ENCODE results near the gene FAM199X. TPM values are rescaled to one million over a fixed set of nuclear protein-coding genes. Genes with fewer than 3 reads are reported as not detected.

Gene FAM199X
- total RNA-seq (34.7 TPM), polyA plus RNA-seq (10.9 TPM)

DNA sequence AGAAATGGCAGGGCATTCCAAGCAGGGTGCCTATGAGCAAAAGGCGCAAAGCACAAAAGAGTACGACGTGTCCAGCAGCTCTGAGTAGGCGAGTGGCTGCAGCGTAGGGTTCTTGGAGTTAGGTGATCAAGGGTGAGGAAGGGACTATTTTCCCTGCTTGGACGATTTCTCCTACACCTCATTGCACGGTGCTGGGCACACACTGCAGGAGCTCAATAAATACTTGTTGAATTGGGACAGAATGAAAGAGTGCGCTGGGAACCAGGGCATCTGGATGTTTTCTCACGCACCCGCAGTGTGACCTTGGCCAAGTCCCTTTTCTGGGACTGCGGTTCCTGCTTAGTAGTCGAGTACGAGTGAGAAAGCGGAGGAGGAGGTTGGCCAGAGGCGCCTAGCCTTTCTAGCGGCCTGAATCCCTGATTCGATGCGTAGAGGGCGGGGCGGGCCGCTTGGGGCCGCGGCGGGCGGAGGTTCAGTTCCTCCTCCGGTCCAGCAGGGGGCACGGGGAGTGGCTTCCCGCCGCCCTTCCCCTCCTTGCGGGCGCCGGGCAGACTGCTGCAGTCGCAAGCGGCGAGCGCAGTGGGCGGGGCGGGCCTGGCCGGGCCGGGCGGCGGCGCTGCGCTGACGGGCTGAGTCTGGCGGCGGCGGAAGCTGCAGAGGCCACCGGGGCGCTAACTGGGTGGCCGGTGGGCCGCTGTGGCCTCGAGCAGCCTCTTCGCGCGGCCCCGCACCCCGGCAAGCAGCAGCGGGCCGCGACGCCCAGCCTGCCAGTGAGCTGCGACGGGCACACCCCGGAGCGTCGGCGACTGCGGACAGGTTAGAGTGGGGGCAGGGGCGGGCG, at the start of gene FAM199X:
TSS of gene FAM199X (plus strand) at position 560 of the 841 bp plus-strand sequence. CDS start 333 bp downstream, outside the sequence.
- under 1% methylated on average over 59 of the region's 71 CpGs for WGBS
- Histone ChIP-seq H3K4me3 (ENCODE audit: low read depth, low read length) (peak within 1 kb of the TSS; percentile 88), H3K4me1 (ENCODE audit: insufficient read depth) (no peaks in the 10 kb centered on the region), H3K27ac (ENCODE audit: low read depth) (peak within 1 kb of the TSS; percentile 71), H3K36me3 (ENCODE audit: insufficient read depth) (no peaks in the 10 kb centered on the region)
- DNase-seq (ENCODE audit: extremely low spot score): peak; percentile 20

DNA sequence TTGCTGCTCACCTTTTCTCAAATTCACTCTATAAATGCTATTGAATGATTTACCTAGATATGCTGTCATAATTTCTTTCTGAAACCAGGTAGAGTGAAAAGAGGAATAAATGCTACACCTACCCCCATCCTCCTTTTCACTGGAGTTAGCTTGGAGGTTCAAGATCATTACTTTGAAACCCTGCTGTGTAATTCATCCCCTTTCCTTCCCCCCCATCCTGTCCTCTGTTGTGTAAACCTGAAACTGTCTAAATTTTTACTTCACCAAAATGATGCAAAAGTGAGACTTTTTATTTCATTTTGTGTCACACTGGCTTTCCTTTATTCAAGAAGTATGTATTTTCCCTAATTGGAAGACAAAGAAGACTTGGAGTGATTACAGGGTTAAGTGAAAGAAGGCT, 48.5 kb upstream of the FAM199X start:
- H3K36me3 ChIP-seq (ENCODE audit: insufficient read depth): no peaks in the 10 kb centered on the region
- no peak overlapping the region for H3K4me3 ChIP-seq (ENCODE audit: low read depth, low read length)
- H3K27ac ChIP-seq (ENCODE audit: low read depth): no peak overlapping the region

DNA sequence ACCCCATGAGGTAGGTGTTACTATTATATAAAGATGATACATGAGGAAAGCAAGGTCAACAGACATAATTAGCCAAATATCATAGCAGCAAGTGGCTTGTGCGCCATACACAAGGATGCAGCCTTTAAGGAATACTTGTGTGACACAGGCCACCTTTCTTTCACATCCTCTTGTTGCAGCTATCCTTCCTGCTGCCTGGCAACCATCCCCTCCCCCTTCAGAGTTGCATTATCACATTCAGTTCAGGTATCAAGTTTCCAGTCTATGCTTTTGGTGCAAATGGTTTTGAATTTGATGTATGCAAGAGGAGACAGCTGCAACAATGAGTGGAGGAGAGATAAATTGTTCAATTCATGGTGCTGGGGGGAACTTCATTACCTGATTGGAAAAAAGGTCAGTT, 47.5 kb upstream of the FAM199X start:
- no peaks in the 10 kb centered on the region for H3K4me1 ChIP-seq (ENCODE audit: insufficient read depth)
- no peak overlapping the region for H3K27ac ChIP-seq (ENCODE audit: low read depth)
- H3K36me3 ChIP-seq (ENCODE audit: insufficient read depth): no peaks in the 10 kb centered on the region
- H3K4me3 ChIP-seq (ENCODE audit: low read depth, low read length): no peak overlapping the region
- DNase-seq (ENCODE audit: extremely low spot score): no peak
- 86% methylated on average over 1 of the region's 1 CpG for WGBS

More for the DNA sequence above, 48.5 kb upstream of the FAM199X start:
- H3K4me1 ChIP-seq (ENCODE audit: insufficient read depth): no peaks in the 10 kb centered on the region
- no peak for DNase-seq (ENCODE audit: extremely low spot score)

DNA sequence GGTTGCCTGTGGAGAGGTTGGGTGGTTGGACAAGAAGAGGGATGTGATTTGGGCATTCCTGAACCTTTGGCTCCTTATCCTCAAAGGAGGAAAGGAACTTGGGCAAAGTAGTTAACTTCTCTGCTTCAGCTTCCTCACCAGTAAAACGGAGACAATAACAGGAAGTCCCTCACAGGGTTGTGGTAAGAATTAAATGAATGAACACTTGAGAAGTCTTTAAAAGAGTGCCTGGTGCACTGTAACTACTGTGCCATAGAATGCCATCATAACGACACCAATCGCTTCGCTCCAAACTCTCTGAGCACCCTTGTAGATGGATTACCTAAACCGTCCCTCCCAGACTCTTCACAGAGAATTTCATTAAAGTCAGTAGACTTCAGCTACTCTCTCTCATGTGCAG, 43.4 kb upstream of the FAM199X start:
- no peak overlapping the region for H3K4me3 ChIP-seq (ENCODE audit: low read depth, low read length)
- DNase-seq (ENCODE audit: extremely low spot score): no peak
- no peaks in the 10 kb centered on the region for H3K4me1 ChIP-seq (ENCODE audit: insufficient read depth)
- no peak overlapping the region for H3K27ac ChIP-seq (ENCODE audit: low read depth)
- 80% methylated on average over 5 of the region's 5 CpGs for WGBS
- no peaks in the 10 kb centered on the region for H3K36me3 ChIP-seq (ENCODE audit: insufficient read depth)

DNA sequence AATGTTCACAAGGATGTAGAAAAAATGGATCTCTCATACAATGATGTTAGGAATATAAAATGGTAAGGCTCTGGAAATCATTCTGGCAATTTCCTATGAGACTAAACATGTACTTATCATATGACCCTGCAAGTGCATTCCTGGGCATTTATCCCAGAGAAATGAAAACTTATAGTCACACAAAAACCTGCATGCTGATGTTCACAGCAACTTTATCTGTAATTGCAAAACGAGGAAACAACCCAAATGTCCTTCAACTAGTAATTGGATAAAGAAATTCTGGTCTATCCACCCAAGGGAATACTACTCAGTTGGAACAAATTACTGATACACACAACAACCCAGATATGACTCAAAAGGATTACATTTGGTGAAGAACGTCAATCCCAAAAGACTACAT, 39.4 kb upstream of the FAM199X start:
- Histone ChIP-seq H3K27ac (ENCODE audit: low read depth) (no peak overlapping the region), H3K4me1 (ENCODE audit: insufficient read depth) (no peaks in the 10 kb centered on the region), H3K36me3 (ENCODE audit: insufficient read depth) (no peaks in the 10 kb centered on the region), H3K4me3 (ENCODE audit: low read depth, low read length) (no peak overlapping the region)
- no peak for DNase-seq (ENCODE audit: extremely low spot score)
- 82% methylated on average over 2 of the region's 2 CpGs for WGBS

DNA sequence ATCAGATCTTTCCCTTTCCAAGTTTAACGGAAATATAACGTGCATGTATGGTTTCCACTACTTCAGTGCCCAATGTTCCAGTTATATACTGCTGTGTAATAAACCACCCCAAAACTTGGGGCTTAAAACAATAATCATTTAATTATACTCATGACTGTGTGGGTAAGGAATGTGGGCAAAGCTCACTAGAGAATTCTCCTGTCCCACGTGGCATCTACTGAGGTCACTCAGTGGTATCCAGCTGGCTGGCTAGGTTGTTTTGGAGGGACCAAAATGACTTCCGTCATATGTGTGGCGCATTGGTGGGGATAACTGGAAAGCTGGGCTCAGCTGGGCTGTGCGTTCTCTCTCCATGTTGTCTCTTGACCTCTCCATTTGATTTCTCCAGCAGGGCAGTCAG, 35.4 kb upstream of the FAM199X start:
- no peak for DNase-seq (ENCODE audit: extremely low spot score)
- H3K4me1 ChIP-seq (ENCODE audit: insufficient read depth): no peaks in the 10 kb centered on the region
- no peak overlapping the region for H3K4me3 ChIP-seq (ENCODE audit: low read depth, low read length)
- H3K27ac ChIP-seq (ENCODE audit: low read depth): no peak overlapping the region
- 89% methylated on average over 6 of the region's 6 CpGs for WGBS
- no peaks in the 10 kb centered on the region for H3K36me3 ChIP-seq (ENCODE audit: insufficient read depth)

DNA sequence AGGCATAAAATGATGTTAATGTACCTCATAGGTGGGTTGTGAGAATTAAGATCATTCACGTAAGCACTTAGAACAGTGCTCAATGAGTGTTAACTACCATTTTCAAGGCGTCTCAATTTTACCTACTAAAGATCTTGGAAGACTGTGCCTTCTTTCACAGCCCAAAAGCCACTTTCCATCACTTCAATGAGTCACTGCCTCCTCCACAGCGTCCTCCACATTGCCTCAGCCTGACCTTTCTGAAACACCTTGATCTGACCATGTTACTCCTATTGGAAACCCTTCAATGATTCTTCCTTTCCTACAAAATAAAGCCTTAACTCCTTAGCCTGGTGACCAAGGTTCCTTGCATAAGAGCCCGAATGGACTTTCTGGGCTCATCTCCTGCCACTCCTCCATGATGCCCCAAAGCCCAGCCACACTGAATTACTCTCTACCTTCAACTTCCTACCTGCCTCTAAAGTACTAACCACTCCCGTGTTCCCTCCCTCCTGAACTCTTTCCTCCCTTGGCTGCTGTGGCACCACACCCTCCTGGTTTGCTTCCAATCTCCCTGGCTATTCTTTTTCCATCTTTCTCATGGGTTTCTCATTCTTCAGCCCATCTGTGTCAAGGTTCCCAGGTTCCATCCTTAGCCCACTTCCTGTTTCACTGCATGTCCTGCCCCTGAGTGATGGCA, 31.5 kb upstream of the FAM199X start:
- no peaks in the 10 kb centered on the region for H3K36me3 ChIP-seq (ENCODE audit: insufficient read depth)
- H3K27ac ChIP-seq (ENCODE audit: low read depth): no peak overlapping the region
- no peaks in the 10 kb centered on the region for H3K4me1 ChIP-seq (ENCODE audit: insufficient read depth)
- DNase-seq (ENCODE audit: extremely low spot score): no peak
- 87% methylated on average over 5 of the region's 5 CpGs for WGBS
- no peak overlapping the region for H3K4me3 ChIP-seq (ENCODE audit: low read depth, low read length)

DNA sequence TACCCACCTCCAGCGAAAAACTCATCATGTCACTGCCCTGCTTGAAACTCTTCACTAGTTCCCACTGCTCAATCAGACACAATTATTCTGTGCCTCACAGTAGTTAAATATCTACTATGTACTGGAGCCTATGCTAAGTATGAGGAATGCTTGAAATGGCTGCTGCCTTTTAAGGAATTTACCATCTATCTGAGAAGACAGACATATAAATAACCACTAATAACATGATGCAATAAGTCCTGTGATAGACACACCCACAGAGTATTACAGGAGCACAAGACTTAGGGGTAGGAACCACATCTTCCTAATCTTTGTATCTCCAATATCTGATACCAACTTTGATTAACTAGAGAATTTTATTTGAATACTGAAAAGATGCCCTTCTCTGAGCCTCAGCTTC, 30.6 kb upstream of the FAM199X start:
- 97% methylated on average over 1 of the region's 1 CpG for WGBS
- no peak for DNase-seq (ENCODE audit: extremely low spot score)
- peak overlapping the region; percentile 16 for H3K4me3 ChIP-seq (ENCODE audit: low read depth, low read length)
- H3K4me1 ChIP-seq (ENCODE audit: insufficient read depth): no peaks in the 10 kb centered on the region
- H3K36me3 ChIP-seq (ENCODE audit: insufficient read depth): no peaks in the 10 kb centered on the region
- no peak overlapping the region for H3K27ac ChIP-seq (ENCODE audit: low read depth)

DNA sequence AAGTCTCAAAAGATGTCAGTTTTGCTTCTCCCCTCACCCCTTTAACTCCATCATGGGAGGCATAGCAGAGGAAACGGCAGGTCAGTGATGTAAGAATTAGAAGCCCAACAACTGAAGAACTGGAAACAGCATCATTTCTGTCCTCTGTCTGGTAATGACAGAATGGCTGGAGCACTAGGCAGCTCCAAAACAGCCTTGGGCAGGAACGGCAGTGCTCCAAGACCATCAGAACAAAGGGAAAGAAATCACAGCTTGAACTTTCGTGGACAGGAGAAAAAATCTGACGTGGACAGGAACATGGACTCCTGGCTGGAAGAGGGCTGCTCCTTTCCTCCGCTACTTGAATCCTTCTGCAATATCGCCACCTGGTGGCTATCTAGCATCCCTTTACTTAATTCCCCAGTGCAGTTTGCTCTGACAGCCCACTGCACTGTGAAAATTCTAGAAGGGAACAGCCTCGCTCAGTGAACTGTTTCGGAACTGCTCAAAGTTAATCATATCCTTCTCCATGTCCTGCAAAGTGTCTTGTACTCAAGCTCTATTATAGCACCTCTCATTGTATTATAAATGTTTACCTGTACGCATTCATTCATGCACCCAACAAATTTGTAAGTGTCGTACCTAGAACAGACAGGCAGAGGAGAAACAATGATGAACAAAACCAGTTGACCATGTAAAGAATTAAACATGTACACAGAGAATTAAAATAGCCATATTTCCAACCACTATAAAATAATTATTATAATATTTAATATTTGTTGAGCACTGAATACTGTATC, 29.8 kb upstream of the FAM199X start:
- DNase-seq (ENCODE audit: extremely low spot score): peak; percentile 65
- H3K36me3 ChIP-seq (ENCODE audit: insufficient read depth): no peaks in the 10 kb centered on the region
- H3K4me1 ChIP-seq (ENCODE audit: insufficient read depth): no peaks in the 10 kb centered on the region
- no peak overlapping the region for H3K27ac ChIP-seq (ENCODE audit: low read depth)
- H3K4me3 ChIP-seq (ENCODE audit: low read depth, low read length): peak overlapping the region; percentile 16
- WGBS: 20% methylated on average over 10 of the region's 10 CpGs

DNA sequence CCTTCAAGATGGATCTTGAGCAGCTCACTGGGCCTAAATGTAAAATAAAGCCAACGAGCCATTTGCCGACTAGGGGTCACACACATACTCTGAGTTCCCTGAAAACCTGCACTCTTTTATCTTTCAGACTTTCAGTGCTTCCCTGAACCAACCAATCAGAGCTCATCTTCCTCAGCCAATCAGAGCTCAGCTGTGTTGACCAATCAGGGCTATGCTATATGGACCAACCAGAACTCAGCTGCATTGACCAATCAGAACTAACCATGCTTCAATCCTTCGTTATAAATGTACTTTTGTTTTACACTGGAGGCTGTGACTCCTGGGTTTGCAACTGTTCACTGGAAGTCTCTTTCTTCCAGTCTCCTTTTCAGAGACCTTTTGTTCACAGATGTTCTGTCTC, 28.8 kb upstream of the FAM199X start:
- WGBS: 85% methylated on average over 3 of the region's 3 CpGs
- no peaks in the 10 kb centered on the region for H3K4me1 ChIP-seq (ENCODE audit: insufficient read depth)
- no peak for DNase-seq (ENCODE audit: extremely low spot score)

DNA sequence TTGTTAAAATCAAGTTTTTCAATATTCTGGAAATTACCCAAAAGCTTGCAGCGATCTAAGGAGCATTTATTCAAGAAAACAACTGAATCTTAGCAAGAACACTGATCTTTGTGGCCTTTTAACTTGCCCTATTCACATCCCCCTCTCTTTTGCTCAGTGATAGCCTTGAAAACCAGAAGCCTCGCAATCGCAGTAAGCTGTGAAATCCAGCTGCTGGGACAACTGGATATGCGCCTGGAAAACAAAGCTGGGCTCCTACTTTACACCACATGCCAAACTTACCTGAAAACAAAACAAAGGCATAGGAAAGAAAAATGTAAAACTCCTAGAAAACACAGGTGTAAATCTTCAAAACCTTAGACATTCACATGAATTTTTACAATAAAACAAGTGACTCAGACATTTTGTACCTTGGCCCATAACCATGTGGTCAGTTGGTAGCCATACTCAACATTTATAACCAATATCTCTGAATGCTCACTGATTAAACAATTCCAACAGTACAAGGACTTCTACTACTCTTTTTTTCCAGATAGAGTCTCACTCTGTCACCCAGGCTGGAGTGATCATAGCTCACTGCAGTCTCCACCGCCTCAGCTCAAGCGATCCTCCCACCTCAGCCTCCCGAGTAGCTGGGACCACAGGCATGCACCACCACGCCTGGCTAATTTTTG, 25.0 kb upstream of the FAM199X start:
- no peaks in the 10 kb centered on the region for H3K36me3 ChIP-seq (ENCODE audit: insufficient read depth)
- no peaks in the 10 kb centered on the region for H3K4me1 ChIP-seq (ENCODE audit: insufficient read depth)
- no peak overlapping the region for H3K27ac ChIP-seq (ENCODE audit: low read depth)
- H3K4me3 ChIP-seq (ENCODE audit: low read depth, low read length): no peak overlapping the region
- DNase-seq (ENCODE audit: extremely low spot score): no peak
- WGBS: 92% methylated on average over 8 of the region's 8 CpGs

More for the DNA sequence above, 28.8 kb upstream of the FAM199X start:
- Histone ChIP-seq H3K36me3 (ENCODE audit: insufficient read depth) (no peaks in the 10 kb centered on the region), H3K27ac (ENCODE audit: low read depth) (no peak overlapping the region), H3K4me3 (ENCODE audit: low read depth, low read length) (no peak overlapping the region)

DNA sequence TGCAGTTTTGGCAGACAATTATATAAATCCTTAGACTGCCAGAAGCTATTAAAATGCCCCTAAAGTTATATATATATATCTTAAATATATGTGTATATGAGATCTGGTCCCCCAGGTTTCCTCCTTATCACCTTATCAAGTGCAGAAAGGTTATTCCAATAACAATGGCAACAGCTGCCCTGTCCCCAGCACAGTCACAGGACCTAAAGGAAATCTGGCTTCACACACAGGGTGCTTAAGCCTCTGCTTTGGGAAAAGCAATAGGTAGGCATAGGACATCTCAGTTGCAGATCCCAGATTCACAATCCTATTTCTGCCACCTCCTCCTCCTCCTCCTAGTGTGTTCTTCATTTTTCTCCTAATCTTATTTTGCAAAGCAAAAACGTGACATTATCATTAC, 15.2 kb upstream of the FAM199X start:
- Histone ChIP-seq H3K4me1 (ENCODE audit: insufficient read depth) (no peaks in the 10 kb centered on the region), H3K4me3 (ENCODE audit: low read depth, low read length) (no peak overlapping the region), H3K27ac (ENCODE audit: low read depth) (no peak overlapping the region), H3K36me3 (ENCODE audit: insufficient read depth) (no peaks in the 10 kb centered on the region)
- WGBS: 24% methylated on average over 1 of the region's 1 CpG
- DNase-seq (ENCODE audit: extremely low spot score): no peak
